ENCODE results near the gene MYMK.

The MYMK gene

GRCh38 chr9:133546287-133546680 lies 21.5 kb upstream of the MYMK start:
- DNase-seq: no peak
- TF ChIP-seq GATA1 (IDR thresholded peaks at IDR 0.05; ENCODE audit: low read depth, low read length) (no peak), POLR2A (IDR thresholded peaks at IDR 0.05; ENCODE audit: low read length) (no peak)

- TF ChIP-seq POLR2A (IDR thresholded peaks at IDR 0.05; ENCODE audit: low read length) (no peak), GATA1 (IDR thresholded peaks at IDR 0.05; ENCODE audit: low read depth, low read length) (no peak)
- no peak for DNase-seq
Observed at GRCh38 chr9:133545494-133546286, 20.9 kb upstream of the MYMK start.

- TF ChIP-seq GATA1 (IDR thresholded peaks at IDR 0.05; ENCODE audit: low read depth, low read length) (no peak), POLR2A (IDR thresholded peaks at IDR 0.05; ENCODE audit: low read length) (no peak)
- peak; percentile 22 to 62 for DNase-seq
Observed at GRCh38 chr9:133543772-133544467, 19.2 kb upstream of the MYMK start.

GRCh38 chr9:133542002-133542401 lies 17.2 kb upstream of the MYMK start:
- TF ChIP-seq POLR2A (IDR thresholded peaks at IDR 0.05; ENCODE audit: low read length): no peak
- TF ChIP-seq GATA1 (IDR thresholded peaks at IDR 0.05; ENCODE audit: low read depth, low read length): no peak
- no peak for DNase-seq

GRCh38 chr9:133540698-133541025 lies 15.9 kb upstream of the MYMK start:
- DNase-seq: no peak
- no peak for TF ChIP-seq GATA1 (IDR thresholded peaks at IDR 0.05; ENCODE audit: low read depth, low read length)
- TF ChIP-seq POLR2A (IDR thresholded peaks at IDR 0.05; ENCODE audit: low read length): no peak

- TF ChIP-seq POLR2A (IDR thresholded peaks at IDR 0.05; ENCODE audit: low read length) (no peak), GATA1 (IDR thresholded peaks at IDR 0.05; ENCODE audit: low read depth, low read length) (no peak)
- no peak for DNase-seq
Observed at GRCh38 chr9:133539991-133540697, 15.4 kb upstream of the MYMK start.

- no peak for DNase-seq
- no peak for TF ChIP-seq POLR2A (IDR thresholded peaks at IDR 0.05; ENCODE audit: low read length)
- TF ChIP-seq GATA1 (IDR thresholded peaks at IDR 0.05; ENCODE audit: low read depth, low read length): no peak
Observed at GRCh38 chr9:133538851-133539833, 14.4 kb upstream of the MYMK start.

- TF ChIP-seq GATA1 (IDR thresholded peaks at IDR 0.05; ENCODE audit: low read depth, low read length): no peak
- TF ChIP-seq POLR2A (IDR thresholded peaks at IDR 0.05; ENCODE audit: low read length): no peak
- no peak for DNase-seq
Observed at GRCh38 chr9:133538176-133538575, 13.4 kb upstream of the MYMK start.

GRCh38 chr9:133537257-133537656 lies 12.5 kb upstream of the MYMK start:
- DNase-seq: no peak
- no peak for TF ChIP-seq POLR2A (IDR thresholded peaks at IDR 0.05; ENCODE audit: low read length)
- no peak for TF ChIP-seq GATA1 (IDR thresholded peaks at IDR 0.05; ENCODE audit: low read depth, low read length)

- TF ChIP-seq POLR2A (IDR thresholded peaks at IDR 0.05; ENCODE audit: low read length) (no peak), GATA1 (IDR thresholded peaks at IDR 0.05; ENCODE audit: low read depth, low read length) (no peak)
- no peak for DNase-seq
Observed at GRCh38 chr9:133536536-133536935, 11.8 kb upstream of the MYMK start.

- TF ChIP-seq POLR2A (IDR thresholded peaks at IDR 0.05; ENCODE audit: low read length) (no peak), GATA1 (IDR thresholded peaks at IDR 0.05; ENCODE audit: low read depth, low read length) (no peak)
- no peak for DNase-seq
Observed at GRCh38 chr9:133536080-133536479, 11.3 kb upstream of the MYMK start.

- TF ChIP-seq GATA1 (IDR thresholded peaks at IDR 0.05; ENCODE audit: low read depth, low read length) (no peak), POLR2A (IDR thresholded peaks at IDR 0.05; ENCODE audit: low read length) (no peak)
- DNase-seq: no peak
Observed at GRCh38 chr9:133535306-133535877, 10.6 kb upstream of the MYMK start.
